Immature natural killer cell (primary cell): Measurements from ENCODE around the gene SMO. TPM values are rescaled to one million over a fixed set of nuclear protein-coding genes. Genes with fewer than 3 reads are reported as not detected.

Experiments
- DNase-seq, 3 donors: peaks; one replicate each; pipeline ENCODE4 v3.0.0; 2022; ENCODE audit warnings: mixed read lengths in 1 of 3
- H3K27ac Mint-ChIP-seq, 6 donors: one replicate each; pipeline ENCODE4 v1.8.0; 2020; ENCODE audit warnings: mixed read lengths in 6 of 6, mild to moderate bottlenecking in 5 of 6, inconsistent platforms in 4 of 6, moderate library complexity in 3 of 6
- H3K27me3 Mint-ChIP-seq, 3 donors: one replicate each; pipeline ENCODE4 v1.8.0; 2020 to 2021; ENCODE audit warnings: low read depth in 3 of 3, mild to moderate bottlenecking in 3 of 3, mixed read lengths in 3 of 3, moderate library complexity in 3 of 3, inconsistent platforms in 1 of 3
- H3K36me3 Mint-ChIP-seq, 3 donors: one replicate each; pipeline ENCODE4 v1.8.0; 2020; ENCODE audit warnings: mixed read lengths in 3 of 3, inconsistent platforms in 2 of 3, mild to moderate bottlenecking in 2 of 3
- H3K4me1 Mint-ChIP-seq, 2 donors: one replicate each; pipeline ENCODE4 v1.8.0; 2020; ENCODE audit warnings: inconsistent platforms in 2 of 2, mild to moderate bottlenecking in 2 of 2, mixed read lengths in 2 of 2, moderate library complexity in 1 of 2
- H3K4me3 Mint-ChIP-seq, 5 donors: one replicate each; pipeline ENCODE4 v1.8.0; 2020; ENCODE audit warnings: mild to moderate bottlenecking in 5 of 5, mixed read lengths in 5 of 5, inconsistent platforms in 3 of 5, moderate library complexity in 3 of 5
- H3K9me3 Mint-ChIP-seq, 6 donors: one replicate each; pipeline ENCODE4 v1.8.0; 2020; ENCODE audit warnings: mild to moderate bottlenecking in 6 of 6, mixed read lengths in 6 of 6, inconsistent platforms in 4 of 6, moderate library complexity in 3 of 6
- polyA plus RNA-seq, 3 donors: library from polyadenylated mRNA; unstranded; fragments of 300-500 nt; fragmentation: Illumina TruSeq; gene quantifications; one replicate each; pipeline ENCODE4 v1.2.3, GENCODE V29; 2021

Gene SMO
- polyA plus RNA-seq, 3 donors from 2014 or later, result not detected

DNA sequence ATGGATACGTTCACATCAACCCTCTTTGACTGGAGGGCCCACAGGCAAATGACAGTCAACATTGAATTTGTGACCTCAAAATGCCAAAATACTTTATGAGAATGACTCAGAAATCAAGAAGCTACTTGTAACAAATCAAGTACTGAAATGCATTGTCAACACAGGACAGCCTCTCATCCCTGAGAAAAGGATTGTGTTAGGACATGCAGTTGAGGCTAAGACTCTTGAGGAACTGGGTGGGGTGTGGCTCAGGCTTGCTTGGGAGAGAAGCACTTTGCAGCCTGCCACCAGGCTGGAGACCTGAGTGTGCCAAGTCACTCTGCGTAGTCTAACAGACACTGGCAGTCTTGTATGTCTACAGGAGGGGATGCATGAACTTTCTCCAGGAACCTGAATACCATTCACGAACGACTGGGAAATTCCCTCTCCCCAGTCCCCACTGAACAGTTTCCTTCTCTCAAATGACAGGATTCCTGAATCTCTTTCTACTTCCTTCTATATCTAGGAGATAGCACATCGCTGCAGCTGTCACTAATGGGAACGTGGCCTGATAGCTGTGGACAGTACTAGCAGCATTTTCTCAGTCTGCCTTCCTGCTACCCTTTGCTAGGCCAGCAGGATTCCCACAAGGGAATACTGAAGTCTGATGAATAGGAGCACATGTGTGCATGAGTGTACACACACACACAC is 3.3 kb upstream of the SMO start:
- no peak for DNase-seq
- Mint-ChIP-seq H3K4me3 (no peak overlapping the region), H3K27ac (no peak overlapping the region), H3K36me3 (peaks cover 0 to 3% (median 0%) of the 10 kb centered on the region in 3 donors), H3K9me3 (no peaks in the 10 kb centered on the region), H3K4me1 (peaks cover 7 to 14% of the 10 kb centered on the region in 2 donors), H3K27me3 (peaks cover 9 to 28% (median 19%) of the 10 kb centered on the region in 3 donors)

- H3K9me3 Mint-ChIP-seq, result no peaks in the 10 kb centered on the region
- peaks cover 9 to 32% (median 19%) of the 10 kb centered on the region in 3 donors for H3K27me3 Mint-ChIP-seq
- H3K27ac Mint-ChIP-seq, result no peak overlapping the region
- H3K4me3 Mint-ChIP-seq, result no peak overlapping the region
- DNase-seq, result no peak
- H3K4me1 Mint-ChIP-seq, result peaks cover 7 to 14% of the 10 kb centered on the region in 2 donors
- peaks cover 0 to 3% (median 0%) of the 10 kb centered on the region in 3 donors for H3K36me3 Mint-ChIP-seq
Observed at GRCh38 chr7:129186749-129187260, 1.6 kb upstream of the SMO start.

GRCh38 chr7:129187681-129188371 is 607 bp upstream of the SMO start:
- DNase-seq, result no peak
- H3K9me3 Mint-ChIP-seq, result no peaks in the 10 kb centered on the region
- no peak overlapping the region for H3K27ac Mint-ChIP-seq
- peaks cover 9 to 36% (median 19%) of the 10 kb centered on the region in 3 donors for H3K27me3 Mint-ChIP-seq
- peaks cover 7 to 14% of the 10 kb centered on the region in 2 donors for H3K4me1 Mint-ChIP-seq
- H3K36me3 Mint-ChIP-seq, result peaks cover 0 to 3% (median 0%) of the 10 kb centered on the region in 3 donors
- H3K4me3 Mint-ChIP-seq, result peak overlapping the region; percentile 49 to 79 (median 66)

GRCh38 chr7:129188892-129189660 is 643 bp downstream of the SMO start:
- H3K36me3 Mint-ChIP-seq, result peaks cover 0 to 3% (median 0%) of the 10 kb centered on the region in 3 donors
- peaks cover 7 to 14% of the 10 kb centered on the region in 2 donors for H3K4me1 Mint-ChIP-seq
- DNase-seq, result no peak
- H3K9me3 Mint-ChIP-seq, result no peaks in the 10 kb centered on the region
- peak overlapping the region; percentile 44 to 76 (median 66) for H3K4me3 Mint-ChIP-seq
- H3K27me3 Mint-ChIP-seq, result peaks cover 9 to 36% (median 19%) of the 10 kb centered on the region in 3 donors
- H3K27ac Mint-ChIP-seq, result no peak overlapping the region

DNA sequence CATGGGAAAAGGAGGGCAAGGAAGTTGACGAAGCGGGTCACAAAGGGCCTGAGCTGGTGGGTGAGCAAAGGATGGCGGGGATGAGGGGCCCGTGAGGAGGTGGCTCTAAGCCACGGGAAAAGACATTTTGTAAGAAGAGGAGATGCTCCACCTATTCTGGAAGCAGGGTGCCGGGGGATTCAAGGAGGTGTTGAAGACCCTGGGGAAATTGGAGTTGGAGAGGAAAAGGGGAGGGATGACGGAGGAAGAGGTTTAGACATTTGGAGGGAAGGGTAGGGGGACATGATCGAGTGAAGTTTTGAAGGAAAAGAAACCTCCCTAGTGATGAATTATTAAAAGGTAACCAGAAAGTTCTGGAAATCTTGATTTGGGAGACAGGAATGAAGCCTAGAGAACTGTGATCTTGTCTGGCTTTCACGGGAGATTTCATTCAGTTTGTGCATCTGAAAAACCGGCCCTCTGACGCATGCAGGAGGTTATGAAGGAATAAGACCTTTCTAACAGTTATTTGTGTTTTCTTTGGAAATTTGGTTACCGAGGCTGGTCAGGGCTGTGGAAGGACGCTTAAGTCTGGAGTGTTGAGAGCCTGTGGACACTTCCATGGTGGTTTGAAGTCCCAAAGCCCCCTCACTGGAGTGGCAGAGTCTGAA is 1.4 kb downstream of the SMO start:
- Mint-ChIP-seq H3K4me1 (peaks cover 7 to 14% of the 10 kb centered on the region in 2 donors), H3K27me3 (peaks cover 9 to 36% (median 19%) of the 10 kb centered on the region in 3 donors), H3K36me3 (peaks cover 0 to 3% (median 0%) of the 10 kb centered on the region in 3 donors), H3K9me3 (no peaks in the 10 kb centered on the region), H3K27ac (no peak overlapping the region), H3K4me3 (peak overlapping the region; percentile 44 to 76 (median 66))
- DNase-seq, result no peak

- Mint-ChIP-seq H3K36me3 (peaks cover 0 to 3% (median 0%) of the 10 kb centered on the region in 3 donors), H3K4me3 (no peak overlapping the region), H3K4me1 (peaks cover 7 to 14% of the 10 kb centered on the region in 2 donors), H3K27ac (no peak overlapping the region), H3K27me3 (peaks cover 7 to 37% (median 19%) of the 10 kb centered on the region in 3 donors), H3K9me3 (no peaks in the 10 kb centered on the region)
- DNase-seq, result no peak
Observed at GRCh38 chr7:129191272-129191671, 2.8 kb downstream of the SMO start.

- Mint-ChIP-seq H3K27me3 (peaks cover 2 to 24% (median 12%) of the 10 kb centered on the region in 3 donors), H3K27ac (no peak overlapping the region), H3K4me1 (peaks cover 0 to 5% of the 10 kb centered on the region in 2 donors), H3K36me3 (peaks cover 0 to 3% (median 0%) of the 10 kb centered on the region in 3 donors), H3K9me3 (no peaks in the 10 kb centered on the region), H3K4me3 (no peak overlapping the region)
- no peak for DNase-seq
Observed at GRCh38 chr7:129193892-129194291, 5.5 kb downstream of the SMO start.

- Mint-ChIP-seq H3K27ac (no peak overlapping the region), H3K9me3 (no peaks in the 10 kb centered on the region), H3K27me3 (peaks cover 0 to 8% (median 2%) of the 10 kb centered on the region in 3 donors), H3K4me1 (no peaks in the 10 kb centered on the region), H3K4me3 (no peak overlapping the region), H3K36me3 (no peaks in the 10 kb centered on the region)
- no peak for DNase-seq
Observed at GRCh38 chr7:129197771-129198170, 9.3 kb downstream of the SMO start.

DNA sequence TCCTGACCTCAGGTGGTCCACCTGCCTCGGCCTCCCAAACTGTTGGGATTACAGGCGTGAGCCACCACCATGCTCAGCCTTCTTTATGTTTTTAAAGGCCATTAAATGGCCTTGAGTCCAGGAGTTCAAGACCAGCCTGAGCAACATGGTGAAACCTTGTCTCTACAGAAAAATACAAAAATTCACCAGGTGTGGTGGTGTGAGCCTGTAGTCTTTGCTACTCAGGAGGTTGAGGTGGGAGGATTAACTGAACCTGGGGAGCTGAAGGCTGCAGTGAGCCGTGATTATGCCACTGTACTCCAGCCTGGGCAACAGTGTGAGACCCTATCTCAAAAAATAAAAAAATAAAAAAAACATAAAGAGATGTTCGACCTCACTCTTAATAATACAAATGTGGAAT is 11.0 kb downstream of the SMO start:
- Mint-ChIP-seq H3K36me3 (no peaks in the 10 kb centered on the region), H3K4me3 (no peak overlapping the region), H3K27me3 (peaks cover 0 to 8% (median 3%) of the 10 kb centered on the region in 3 donors), H3K27ac (no peak overlapping the region), H3K4me1 (no peaks in the 10 kb centered on the region), H3K9me3 (no peaks in the 10 kb centered on the region)
- no peak for DNase-seq

DNA sequence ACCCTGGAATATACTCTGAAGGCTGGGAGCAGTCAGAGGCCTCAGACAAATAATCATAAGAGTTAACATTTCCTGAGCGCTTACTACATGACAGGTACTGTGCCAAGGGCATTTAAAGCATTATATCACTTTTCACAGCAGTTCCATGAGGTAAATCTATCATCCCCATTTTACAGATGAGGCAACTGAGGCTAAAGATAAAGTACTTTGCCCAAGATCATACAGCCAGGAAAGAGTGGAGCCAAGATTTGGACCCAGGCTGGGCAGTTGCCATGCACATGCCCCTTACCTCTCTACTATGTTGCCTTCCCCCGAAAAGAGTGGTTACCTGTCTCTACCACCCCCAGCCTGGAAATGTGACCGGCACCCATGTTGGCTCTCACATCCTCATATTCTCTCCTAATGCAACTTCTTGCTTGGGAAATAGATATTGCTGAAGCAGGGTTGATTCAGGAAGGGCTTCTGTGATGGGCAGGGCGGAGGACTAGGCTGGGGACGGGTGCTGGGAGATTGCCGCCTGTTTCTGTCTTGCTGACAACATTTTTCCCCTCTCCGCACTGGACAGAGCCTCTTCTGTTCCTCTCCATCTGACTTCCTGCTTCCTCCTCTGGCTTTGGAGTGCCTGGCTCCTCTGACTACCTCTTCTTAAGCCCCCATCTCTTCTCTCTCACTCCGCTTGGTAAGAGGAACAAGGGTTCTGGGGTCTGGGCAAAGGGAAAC is 13.8 kb downstream of the SMO start:
- no peak for DNase-seq
- Mint-ChIP-seq H3K36me3 (no peaks in the 10 kb centered on the region), H3K4me1 (peaks cover 0 to 1% of the 10 kb centered on the region in 2 donors), H3K9me3 (no peaks in the 10 kb centered on the region), H3K27ac (no peak overlapping the region), H3K4me3 (no peak overlapping the region), H3K27me3 (peaks cover 0 to 4% (median 3%) of the 10 kb centered on the region in 3 donors)

GRCh38 chr7:129203050-129203741 is 14.8 kb downstream of the SMO start:
- H3K27ac Mint-ChIP-seq, result no peak overlapping the region
- H3K4me1 Mint-ChIP-seq, result peaks cover 0 to 1% of the 10 kb centered on the region in 2 donors
- H3K27me3 Mint-ChIP-seq, result peaks cover 1 to 5% (median 1%) of the 10 kb centered on the region in 3 donors
- no peaks in the 10 kb centered on the region for H3K36me3 Mint-ChIP-seq
- DNase-seq, result no peak
- H3K4me3 Mint-ChIP-seq, result no peak overlapping the region
- no peaks in the 10 kb centered on the region for H3K9me3 Mint-ChIP-seq

- H3K9me3 Mint-ChIP-seq, result no peaks in the 10 kb centered on the region
- no peak for DNase-seq
- no peak overlapping the region for H3K4me3 Mint-ChIP-seq
- H3K36me3 Mint-ChIP-seq, result no peaks in the 10 kb centered on the region
- peaks cover 0 to 1% of the 10 kb centered on the region in 2 donors for H3K4me1 Mint-ChIP-seq
- H3K27ac Mint-ChIP-seq, result no peak overlapping the region
- H3K27me3 Mint-ChIP-seq, result peaks cover 1 to 5% (median 2%) of the 10 kb centered on the region in 3 donors
Observed at GRCh38 chr7:129205126-129205818, 16.8 kb downstream of the SMO start.
